H1 (cell line): ENCODE results near the gene MTR. TPM values are rescaled to one million over a fixed set of nuclear protein-coding genes. Genes with fewer than 3 reads are reported as not detected.

Source experiments
- CTCF ChIA-PET: fragments of 300-600 bp; sonication (Branson Sonifier 250); formaldehyde crosslinking; loops from one replicate; lab custom pipeline; 2021; ENCODE audit not compliant: partially characterized antibody; lab: Charles Lee
- POLR2A ChIA-PET: fragments of 300-600 bp; sonication (Branson Sonifier 250); formaldehyde crosslinking; loops from one replicate; lab custom pipeline; 2021; ENCODE audit warnings: inconsistent platforms; ENCODE audit not compliant: partially characterized antibody; lab: Charles Lee
- DNase-seq, 2 experiments: peaks; one replicate each; pipeline versions ENCODE4 v3.0.0 to v3.0.0-alpha.2; 2010 to 2022; ENCODE audit warnings: low spot score in 2 of 2, low read depth in 1 of 2, mixed read lengths in 1 of 2
- FAIRE-seq: peaks from 2 replicates; lab custom pipeline; 2011; peaks lifted over from hg19 to GRCh38; lab: Jason Lieb, UNC
- H2AFZ ChIP-seq: 2 replicates; pipeline ENCODE4 v1.8.1; 2012; ENCODE audit warnings: low read length, inconsistent platforms
- H2AK5ac ChIP-seq: 2 replicates; pipeline ENCODE4 v1.6.1; 2013; ENCODE audit warnings: low read depth, low read length
- H2BK120ac ChIP-seq: replicated peaks from 2 replicates; pipeline ENCODE3; 2013; ENCODE audit warnings: low read depth, low read length, inconsistent platforms
- H2BK12ac ChIP-seq: 2 replicates; pipeline ENCODE4 v1.6.1; 2013; ENCODE audit warnings: low read depth, low read length
- H2BK15ac ChIP-seq: 2 replicates; pipeline ENCODE4 v1.6.1; 2013; ENCODE audit warnings: low read length
- H2BK20ac ChIP-seq: 2 replicates; pipeline ENCODE4 v1.6.1; 2013; ENCODE audit warnings: low read length
- H2BK5ac ChIP-seq: 2 replicates; pipeline ENCODE4 v1.6.1; 2013; ENCODE audit warnings: low read depth, low read length
- H3K14ac ChIP-seq: 2 replicates; pipeline ENCODE4 v1.6.1; 2013; ENCODE audit warnings: inconsistent platforms; ENCODE audit not compliant: insufficient read length
- H3K18ac ChIP-seq: 2 replicates; pipeline ENCODE4 v1.6.1; 2013; ENCODE audit warnings: low read length; ENCODE audit errors: extremely low read depth
- H3K23ac ChIP-seq: 2 replicates; pipeline ENCODE4 v1.6.1; 2013; ENCODE audit warnings: inconsistent platforms; ENCODE audit not compliant: insufficient read length
- H3K23me2 ChIP-seq: 2 replicates; pipeline ENCODE4 v1.6.1; 2013; ENCODE audit warnings: low read depth, low read length
- H3K27ac ChIP-seq: 2 replicates; pipeline ENCODE4 v1.6.1; 2011; ENCODE audit warnings: low read depth, low read length, inconsistent platforms
- H3K27me3 ChIP-seq, 4 experiments: replicated peaks in 1 of 4; 1 replicate in 1 of 4; 2 replicates in 3 of 4; pipeline versions ENCODE4 v1.6.1 to v1.8.1; 2011 to 2013; ENCODE audit warnings: low read length in 3 of 4, mild to moderate bottlenecking in 3 of 4, inconsistent platforms in 2 of 4, mixed read lengths in 2 of 4, moderate library complexity in 1 of 4; ENCODE audit not compliant: control insufficient read depth in 3 of 4, insufficient read depth in 3 of 4; ENCODE audit errors: extremely low read depth in 1 of 4
- H3K36me3 ChIP-seq, 4 experiments: 2 replicates each; pipeline versions ENCODE4 v1.6.1 to v1.8.1; 2011 to 2013; ENCODE audit warnings: mild to moderate bottlenecking in 4 of 4, low read length in 3 of 4, moderate library complexity in 2 of 4, control low read depth in 1 of 4, inconsistent platforms in 1 of 4; ENCODE audit not compliant: insufficient read depth in 4 of 4, control insufficient read depth in 2 of 4
- H3K4ac ChIP-seq: replicated peaks from 2 replicates; pipeline ENCODE3; 2013; ENCODE audit warnings: low read length, low read depth, mixed read lengths, inconsistent platforms; ENCODE audit not compliant: insufficient read length
- H3K4me1 ChIP-seq, 4 experiments: replicated peaks in 1 of 4; 1 replicate in 1 of 4; 2 replicates in 3 of 4; pipeline versions ENCODE4 v1.6.1 to v1.8.1; 2011 to 2013; ENCODE audit warnings: low read length in 3 of 4, inconsistent platforms in 2 of 4, mixed read lengths in 1 of 4; ENCODE audit not compliant: insufficient read depth in 4 of 4, control insufficient read depth in 3 of 4
- H3K4me2 ChIP-seq, 2 experiments: 2 replicates each; pipeline versions ENCODE4 v1.6.1 to v1.8.1; 2011 to 2013; ENCODE audit warnings: low read depth in 2 of 2, low read length in 2 of 2, control low read depth in 1 of 2, inconsistent platforms in 1 of 2, mild to moderate bottlenecking in 1 of 2; ENCODE audit not compliant: insufficient read depth in 1 of 2
- H3K4me3 ChIP-seq, 4 experiments: fragments of 200-600, 300-600 bp in 1 of 4; sonication (generic), shearing (Covaris generic), sonication (Bioruptor Twin) in 1 of 4; 2 replicates each; pipeline versions ENCODE4 v1.5.1 to v1.8.1; 2011 to 2016; ENCODE audit warnings: low read length in 4 of 4, low read depth in 3 of 4, control low read depth in 2 of 4, inconsistent platforms in 2 of 4, mild to moderate bottlenecking in 2 of 4, mixed read lengths in 1 of 4, moderate library complexity in 1 of 4; ENCODE audit not compliant: insufficient read depth in 2 of 4; ENCODE audit errors: extremely low read depth in 1 of 4
- H3K56ac ChIP-seq: replicated peaks from 2 replicates; pipeline ENCODE3; 2013; ENCODE audit warnings: low read depth, mild to moderate bottlenecking, mixed read lengths, low read length, inconsistent platforms; ENCODE audit not compliant: insufficient read length
- H3K79me1 ChIP-seq: 2 replicates; pipeline ENCODE4 v1.6.1; 2013; ENCODE audit warnings: low read depth, low read length, control low read depth
- H3K79me2 ChIP-seq, 2 experiments: 2 replicates each; pipeline versions ENCODE4 v1.6.1 to v1.8.1; 2012 to 2013; ENCODE audit warnings: low read length in 2 of 2, mild to moderate bottlenecking in 2 of 2, inconsistent platforms in 1 of 2; ENCODE audit not compliant: insufficient read depth in 2 of 2, control insufficient read depth in 1 of 2
- H3K9ac ChIP-seq, 4 experiments: replicated peaks in 1 of 4; 1 replicate in 1 of 4; 2 replicates in 3 of 4; pipeline versions ENCODE4 v1.6.1 to v1.8.1; 2011 to 2013; ENCODE audit warnings: low read depth in 3 of 4, low read length in 3 of 4, control low read depth in 2 of 4, mild to moderate bottlenecking in 2 of 4, moderate library complexity in 2 of 4, inconsistent platforms in 1 of 4; ENCODE audit errors: extremely low read depth in 1 of 4
- H3K9me3 ChIP-seq, 2 experiments: 2 replicates each; pipeline versions ENCODE4 v1.6.1 to v1.8.1; 2012 to 2013; ENCODE audit warnings: mild to moderate bottlenecking in 2 of 2, moderate library complexity in 2 of 2, control low read depth in 1 of 2, inconsistent platforms in 1 of 2, low read depth in 1 of 2, low read length in 1 of 2, mixed read lengths in 1 of 2; ENCODE audit not compliant: insufficient read depth in 2 of 2
- H4K20me1 ChIP-seq, 2 experiments: replicated peaks in 1 of 2; 2 replicates each; pipeline versions ENCODE3 to v1.8.1; 2011 to 2013; ENCODE audit warnings: inconsistent platforms in 2 of 2, low read length in 2 of 2, mild to moderate bottlenecking in 1 of 2; ENCODE audit not compliant: insufficient read depth in 2 of 2, control insufficient read depth in 1 of 2
- H4K5ac ChIP-seq: 2 replicates; pipeline ENCODE4 v1.6.1; 2013; ENCODE audit warnings: low read length, low read depth, mixed read lengths, inconsistent platforms; ENCODE audit not compliant: insufficient read length
- H4K8ac ChIP-seq: 2 replicates; pipeline ENCODE4 v1.8.0; 2013; ENCODE audit warnings: mild to moderate bottlenecking, moderate library complexity, low read length, inconsistent platforms; ENCODE audit not compliant: insufficient read depth; ENCODE audit errors: extremely low read depth
- H4K91ac ChIP-seq: replicated peaks from 2 replicates; pipeline ENCODE3; 2013; ENCODE audit warnings: low read length, mixed read lengths, inconsistent platforms; ENCODE audit not compliant: insufficient read length
- CHD1 ChIP-seq: IDR thresholded peaks from 2 replicates; pipeline ENCODE4 v1.6.1; 2012; ENCODE audit warnings: low read depth, low read length, improper control_type of control experiment
- CTBP2 ChIP-seq: IDR thresholded peaks from 2 replicates; pipeline ENCODE4 v1.7.0; 2011; ENCODE audit warnings: borderline replicate concordance, mild to moderate bottlenecking, moderate library complexity, mixed read lengths, low read length; ENCODE audit not compliant: insufficient read depth, insufficient read length
- CTCF ChIP-seq, 3 experiments: IDR thresholded peaks; 1 replicate in 2 of 3; 2 replicates in 1 of 3; pipeline versions ENCODE4 v1.5.1 to v1.6.1; 2011; ENCODE audit warnings: low read length in 3 of 3, mild to moderate bottlenecking in 3 of 3, inconsistent platforms in 2 of 3, low read depth in 1 of 3, moderate library complexity in 1 of 3; ENCODE audit not compliant: insufficient read depth in 1 of 3; ENCODE audit errors: control extremely low read depth in 1 of 3
- E2F6 ChIP-seq: IDR thresholded peaks from 2 replicates; pipeline ENCODE4 v1.6.1; 2012; ENCODE audit warnings: inconsistent platforms
- EGR1 ChIP-seq: IDR thresholded peaks from 2 replicates; pipeline ENCODE4 v1.6.1; 2011; ENCODE audit warnings: low read depth, low read length, borderline replicate concordance
- FOSL1 ChIP-seq: IDR thresholded peaks from 2 replicates; pipeline ENCODE4 v1.6.1; 2011; ENCODE audit warnings: mild to moderate bottlenecking, low read depth, low read length, moderate library complexity; ENCODE audit not compliant: insufficient read depth
- GTF2F1 ChIP-seq: IDR thresholded peaks from 2 replicates; pipeline ENCODE4 v1.6.1; 2012; ENCODE audit warnings: low read depth, low read length, improper control_type of control experiment, borderline replicate concordance
- POLR2AphosphoS5 ChIP-seq: IDR thresholded peaks from 2 replicates; pipeline ENCODE4 v1.6.1; 2011; ENCODE audit warnings: low read depth, low read length
- SP2 ChIP-seq: IDR thresholded peaks from 2 replicates; pipeline ENCODE4 v1.6.1; 2012; ENCODE audit warnings: mild to moderate bottlenecking, low read length, inconsistent platforms
- SUZ12 ChIP-seq: fragments of 200-600 bp; sonication (generic); IDR thresholded peaks from 2 replicates; pipeline ENCODE4 v1.6.1; 2012; ENCODE audit warnings: mild to moderate bottlenecking, inconsistent platforms, low read length, moderate library complexity, mixed read lengths
- TCF12 ChIP-seq: IDR thresholded peaks from 2 replicates; pipeline ENCODE4 v1.6.1; 2011; ENCODE audit warnings: low read depth, mild to moderate bottlenecking, low read length
- WGBS, 2 experiments: shearing (Covaris generic) in 1 of 2; methylation state at CpG; one replicate each; pipeline versions ENCODE4 v1.1.6 to v1.1.7; 2013 to 2015; ENCODE audit warnings: low lambda C conversion rate in 2 of 2, mixed read lengths in 2 of 2, inconsistent platforms in 1 of 2, low coverage in 1 of 2, missing lambda C conversion rate in 1 of 2; ENCODE audit not compliant: insufficient replicate concordance in 2 of 2, insufficient coverage in 1 of 2, insufficient read length in 1 of 2; ENCODE audit errors: extremely low coverage in 1 of 2, missing lambda C conversion rate in 1 of 2; 5-methylcytosine and 5-hydroxymethylcytosine counted together
- polyA plus RNA-seq, 7 experiments: library from polyadenylated mRNA; depleted of rRNA in 3 of 7; stranded (reverse) in 5 of 7; unstranded in 2 of 7; fragments of >200 nt in 5 of 7; fragments of 200-250 nt in 2 of 7; gene quantifications; 1 replicate in 5 of 7; 2 replicates in 1 of 7; 4 replicates in 1 of 7; pipeline versions ENCODE4 v1.2.1 to v1.2.3, GENCODE V29; 2011 to 2013; ENCODE audit warnings: missing spikeins in 2 of 7, mixed read lengths in 2 of 7
- total RNA-seq: library from RNA; stranded (reverse); fragmentation: NEBNext Ultra II Directional; extraction: Animal tissue kit (Norgen Biotek cat#: 25700); gene quantifications from 2 replicates; pipeline ENCODE4 v1.2.1, GENCODE V29; 2021

Gene MTR
- total and polyA plus RNA-seq, 2 of the 8 experiments (the other 6 are each of a cell fraction or from before 2014, with no cell fraction given) = 4.8 to 27.4 TPM

- H2AK5ac ChIP-seq = no peak overlapping the region
- H3K23me2 ChIP-seq = no peaks in the 10 kb centered on the region
- 84% methylated on average over 4 of the region's 4 CpGs; no CpG with 5 or more reads in 1 of the 2 experiments for WGBS, 2 experiments
- no peak overlapping the region for H3K9ac ChIP-seq
- H3K9me3 ChIP-seq = no peaks in the 10 kb centered on the region
- no peaks in the 10 kb centered on the region for H3K27me3 ChIP-seq
- DNase-seq (no peak), FAIRE-seq (no peak)
- H2BK20ac ChIP-seq = no peak overlapping the region
- H4K91ac ChIP-seq = no peak overlapping the region
- no peaks in the 10 kb centered on the region for H3K79me1 ChIP-seq
- no peak overlapping the region for H3K4ac ChIP-seq
- CTCF ChIA-PET = interaction anchor here (0.6 to 1.6 kb wide), 4 partner anchors 8 to 875 kb away, joined by 3 to 7 read pairs (median 3); no protein-coding TSS in a partner anchor
- H3K18ac ChIP-seq = no peak overlapping the region
- H2BK15ac ChIP-seq = no peak overlapping the region
- POLR2A ChIA-PET = interaction anchor here (0.6 to 0.7 kb wide), 2 partner anchors 22 to 118 kb away, joined by 3 to 4 read pairs; no protein-coding TSS in a partner anchor
- H3K4me2 ChIP-seq = no peak overlapping the region
- no peaks in the 10 kb centered on the region for H4K20me1 ChIP-seq
- H2BK120ac ChIP-seq = no peak overlapping the region
- H3K23ac ChIP-seq = no peak overlapping the region
- no peak overlapping the region for H3K14ac ChIP-seq
- no peak overlapping the region for H3K56ac ChIP-seq
- H3K79me2 ChIP-seq = no peaks in the 10 kb centered on the region
- no peak overlapping the region for H2BK12ac ChIP-seq
- no peak overlapping the region for H4K8ac ChIP-seq
- no peak overlapping the region for H2BK5ac ChIP-seq
- no peak overlapping the region for H4K5ac ChIP-seq
- H3K36me3 ChIP-seq = peaks cover 0 to 12% (median 4%) of the 10 kb centered on the region in 4 experiments; a peak in 5 of 8 replicates
- H2AFZ ChIP-seq = no peak overlapping the region
- no peak overlapping the region for H3K4me3 ChIP-seq
- no peak overlapping the region for H3K27ac ChIP-seq
- H3K4me1 ChIP-seq = no peaks in the 10 kb centered on the region
- TF ChIP-seq SP2 = no peak
- TF ChIP-seq FOSL1 = no peak
- no peak for TF ChIP-seq CHD1
- TF ChIP-seq CTBP2 = no peak
- TF ChIP-seq TCF12 = no peak
- no peak for TF ChIP-seq POLR2AphosphoS5
- no peak for TF ChIP-seq GTF2F1
- TF ChIP-seq CTCF (IDR thresholded peaks at IDR 0.05; ENCODE audit: control extremely low read depth in 1 of 3, insufficient read depth in 1 of 3, low read depth in 1 of 3, low read length in 3 of 3) = no peak
- TF ChIP-seq SUZ12 = no peak
- TF ChIP-seq E2F6 = no peak
- TF ChIP-seq EGR1 = no peak
Observed at GRCh38 chr1:236862219-236862591, 67.1 kb downstream of the MTR start.
